ENCODE data around the gene MSRB3.

Gene MSRB3

DNA sequence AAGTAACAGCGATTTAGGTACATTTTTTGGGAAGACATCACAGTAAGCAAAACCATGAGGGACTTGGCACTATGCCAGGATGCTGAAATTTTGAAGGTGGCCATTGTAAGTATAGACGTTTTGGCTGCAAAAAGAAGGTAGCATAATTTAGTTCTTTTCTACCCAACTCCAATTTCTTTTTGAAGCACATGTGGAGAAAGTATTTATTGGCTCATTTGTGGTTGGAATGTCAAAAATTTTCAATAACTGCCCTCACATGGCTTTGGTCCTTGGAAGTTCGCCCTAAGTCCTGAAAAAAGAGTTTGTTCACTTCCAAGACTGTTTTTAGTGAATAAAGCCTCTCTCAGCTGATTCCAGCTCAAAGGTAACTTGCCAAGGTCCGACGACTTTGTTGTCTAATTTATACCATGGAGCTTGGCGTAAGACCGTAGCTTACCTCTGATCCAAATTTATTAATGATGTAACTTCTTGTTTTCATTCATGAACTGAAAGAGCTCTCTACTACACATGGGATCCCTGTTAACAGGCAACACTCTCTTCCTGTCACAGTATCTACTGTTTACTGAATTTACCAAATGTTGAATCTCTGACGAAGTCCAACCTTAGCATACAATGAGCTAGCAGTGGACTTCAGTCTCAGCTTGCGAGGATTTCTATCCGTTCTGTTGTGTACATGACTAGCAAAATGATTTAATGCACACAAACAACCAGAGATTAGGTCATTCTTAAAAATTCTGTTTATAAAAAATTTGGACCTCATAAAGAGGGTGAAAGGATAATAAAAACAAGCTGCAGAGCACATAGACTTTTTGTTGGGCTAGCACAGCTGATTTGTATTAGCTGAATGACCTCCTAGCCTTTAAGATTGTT is 49.0 kb downstream of the MSRB3 start:
- DNase-seq = no peak

DNA sequence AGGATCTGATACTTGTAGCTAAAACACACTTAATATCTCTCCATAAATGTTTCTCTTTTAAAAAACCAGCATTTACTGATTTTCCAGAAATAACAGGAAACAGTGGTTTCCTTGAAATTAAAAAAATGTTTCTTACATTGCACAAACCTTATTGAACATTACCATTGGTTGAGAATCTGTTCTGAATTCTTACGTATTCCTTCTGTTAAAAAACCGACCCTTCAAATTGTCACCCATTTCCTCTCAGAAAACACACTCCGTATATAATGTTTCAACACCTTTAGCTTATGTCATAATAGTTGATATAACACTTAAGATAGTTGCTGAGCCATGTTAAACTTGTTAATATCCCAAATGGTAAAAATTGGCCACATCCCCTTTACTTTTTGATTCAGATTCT is 51.2 kb downstream of the MSRB3 start:
- no peak for DNase-seq

DNA sequence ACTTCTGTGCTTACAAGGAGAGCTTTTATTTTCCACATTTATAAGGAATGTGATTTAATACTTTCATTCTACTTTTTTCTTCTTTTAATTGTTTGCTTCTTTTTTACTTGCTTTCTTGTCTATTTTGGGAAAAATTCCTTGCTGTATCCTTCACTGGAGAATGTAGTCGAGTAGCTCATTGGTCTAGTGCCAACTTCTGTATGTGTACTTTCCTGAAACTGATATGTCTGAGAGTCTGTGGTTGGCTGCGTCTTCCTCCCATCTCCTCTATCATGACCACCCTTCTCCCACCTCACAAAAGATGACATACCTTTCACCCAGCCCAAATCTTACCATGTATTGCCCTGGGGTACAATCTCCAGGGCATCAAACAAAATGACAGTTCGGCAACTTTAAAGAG is 51.8 kb downstream of the MSRB3 start:
- DNase-seq = no peak

- DNase-seq = no peak
Measured at GRCh38 chr12:65331456-65331855, 53.0 kb downstream of the MSRB3 start.

DNA sequence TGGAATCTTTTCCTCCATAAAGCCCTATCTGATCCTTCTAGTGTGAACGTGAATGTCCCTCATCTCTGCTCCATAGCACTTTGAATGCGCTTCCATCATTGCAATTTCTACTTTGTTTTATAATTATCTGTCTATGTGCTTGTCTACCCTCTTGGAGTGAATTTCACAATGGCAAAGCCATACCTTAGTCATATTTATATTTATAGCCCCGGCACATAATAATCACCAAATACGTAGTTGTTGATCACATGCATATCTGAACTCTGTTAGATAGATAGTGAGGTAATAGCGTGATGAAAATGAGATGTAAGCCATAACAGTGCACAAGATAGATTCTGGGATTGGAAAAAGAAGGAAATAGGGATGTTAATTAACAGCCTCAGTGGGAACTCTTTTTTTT is 55.2 kb downstream of the MSRB3 start:
- DNase-seq = no peak

- no peak for DNase-seq
Measured at GRCh38 chr12:65334521-65334920, 56.0 kb downstream of the MSRB3 start.

DNA sequence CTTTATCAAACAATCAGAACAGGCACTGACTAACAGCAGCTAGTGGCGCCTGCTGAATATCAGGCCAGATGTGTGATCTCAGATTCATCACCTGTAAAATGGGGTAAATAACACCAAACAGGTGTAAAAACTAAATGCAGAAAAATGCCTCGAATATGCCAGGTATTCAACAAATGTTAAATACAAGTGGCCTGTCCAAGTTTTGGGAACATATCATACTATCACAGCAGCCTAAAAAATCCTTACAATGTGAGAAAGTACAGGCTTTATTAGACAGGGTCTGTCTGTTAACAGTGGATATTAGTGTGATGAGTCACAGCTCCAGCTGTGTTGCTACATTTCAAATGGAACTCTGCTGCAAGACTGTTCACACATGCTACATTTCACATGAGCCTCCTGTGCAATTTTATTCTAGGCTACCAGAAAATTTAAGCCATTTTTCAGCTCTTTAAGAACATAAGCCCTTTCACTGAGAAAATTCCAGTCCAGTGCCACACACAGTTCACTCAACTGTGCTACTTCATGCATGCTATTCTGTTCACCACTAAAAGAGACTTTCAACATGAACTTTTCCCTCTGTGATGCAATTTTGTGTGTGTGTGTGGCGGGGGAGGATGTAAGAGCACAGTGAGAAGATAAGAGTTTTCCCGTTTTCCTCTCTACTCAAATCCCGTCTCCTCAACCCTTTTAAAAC is 56.7 kb downstream of the MSRB3 start:
- no peak for DNase-seq

- no peak for DNase-seq
Measured at GRCh38 chr12:65335981-65336380, 57.5 kb downstream of the MSRB3 start.

GRCh38 chr12:65339161-65339560 is 60.7 kb downstream of the MSRB3 start:
- DNase-seq = no peak

DNA sequence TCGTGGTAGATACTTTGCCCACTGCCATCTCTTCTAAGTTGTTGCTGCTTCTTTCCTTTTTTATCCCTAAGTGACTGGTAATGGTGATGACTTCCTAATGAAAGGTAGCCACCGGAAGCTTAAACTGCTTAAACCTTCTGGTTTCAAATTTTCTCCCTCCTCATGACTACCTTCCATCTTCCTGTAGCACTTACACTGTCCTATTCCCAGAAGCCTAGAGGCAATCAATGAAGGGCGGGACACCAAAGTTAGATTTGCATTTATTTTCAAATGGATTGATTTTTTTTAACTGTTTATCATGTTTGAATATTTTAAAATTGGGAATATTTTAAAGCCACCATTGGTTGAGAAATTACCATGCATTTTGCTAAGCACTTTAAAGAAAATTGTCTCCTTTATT is 64.7 kb downstream of the MSRB3 start:
- no peak for DNase-seq

GRCh38 chr12:65343801-65344200 is 65.3 kb downstream of the MSRB3 start:
- DNase-seq = no peak

DNA sequence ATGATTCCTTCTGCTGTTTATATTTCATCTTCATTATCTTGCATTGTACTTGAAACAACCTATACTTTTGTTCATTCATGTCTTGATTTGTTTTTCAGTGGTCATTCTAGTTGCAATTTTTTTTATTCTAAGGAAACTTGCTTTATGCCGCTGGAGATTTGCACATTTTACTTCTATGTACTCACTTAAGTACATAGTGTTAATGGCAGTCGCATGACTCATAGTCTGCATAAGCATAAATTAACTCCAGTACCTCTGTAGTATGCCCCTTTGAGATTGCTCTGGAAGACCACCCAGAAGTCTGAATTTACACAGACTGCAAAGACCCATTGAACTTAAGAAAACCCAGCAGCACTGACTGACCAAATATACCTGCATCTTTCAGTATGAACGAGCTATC is 77.0 kb downstream of the MSRB3 start:
- no peak for DNase-seq

- no peak for DNase-seq
Measured at GRCh38 chr12:65362234-65363031, 84.0 kb downstream of the MSRB3 start.

DNA sequence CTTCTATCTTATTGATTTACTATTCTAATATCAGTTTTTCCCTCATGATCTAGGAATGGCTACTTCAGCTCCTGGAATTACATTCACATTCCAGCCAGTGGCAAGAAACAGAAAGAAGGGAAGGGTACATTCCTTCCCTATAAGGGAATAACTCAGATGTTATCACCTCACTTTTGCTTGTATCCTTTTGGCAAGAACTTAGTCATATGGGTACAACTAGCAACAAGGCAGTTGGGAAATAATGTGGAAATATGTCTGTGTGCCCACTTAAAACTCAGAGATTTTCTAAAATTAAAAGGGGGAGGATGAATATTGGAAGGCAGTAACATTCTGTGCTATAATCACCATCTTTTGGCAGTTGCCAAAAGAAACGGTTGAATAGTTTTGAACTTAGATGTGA is 85.6 kb downstream of the MSRB3 start:
- DNase-seq = no peak

- DNase-seq = no peak
Measured at GRCh38 chr12:65367396-65367795, 88.9 kb downstream of the MSRB3 start.

DNA sequence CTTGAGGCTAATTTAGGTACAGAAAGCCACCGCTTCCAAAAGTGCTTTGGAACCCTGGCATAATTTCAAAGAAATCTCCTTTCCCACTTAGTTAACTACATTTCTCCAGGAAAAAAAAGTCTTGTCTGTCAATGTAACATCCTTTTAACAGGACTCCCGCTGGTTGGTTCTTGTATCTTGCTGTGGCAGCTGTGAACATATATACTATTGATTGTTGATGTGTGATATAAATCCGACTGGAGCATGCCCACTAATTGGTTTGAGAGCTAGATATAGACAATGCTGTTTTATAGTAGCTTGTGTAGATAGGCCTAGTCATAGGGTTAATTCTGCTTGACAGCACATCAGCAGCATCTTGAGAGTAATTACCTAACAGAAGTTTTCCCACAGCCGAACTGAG is 89.6 kb downstream of the MSRB3 start:
- no peak for DNase-seq

DNA sequence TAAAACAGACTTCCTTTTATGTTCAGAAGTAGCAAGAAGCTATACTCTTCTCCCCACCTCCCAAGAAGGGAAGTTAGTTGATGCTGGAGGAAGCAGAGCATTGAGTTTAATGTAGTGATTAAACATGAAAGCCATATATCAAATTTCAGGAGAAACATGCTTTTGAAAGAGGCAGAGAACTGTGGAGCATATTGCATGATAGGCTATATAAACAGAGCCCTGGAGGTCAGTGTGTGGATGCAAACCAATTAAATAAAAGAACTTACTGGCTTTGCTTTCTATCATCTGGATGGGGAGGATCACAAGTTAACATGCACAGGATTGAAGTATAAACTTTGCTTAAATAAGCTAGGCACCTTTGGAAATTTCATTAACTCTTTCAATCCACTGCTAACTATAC is 94.1 kb downstream of the MSRB3 start:
- no peak for DNase-seq

DNA sequence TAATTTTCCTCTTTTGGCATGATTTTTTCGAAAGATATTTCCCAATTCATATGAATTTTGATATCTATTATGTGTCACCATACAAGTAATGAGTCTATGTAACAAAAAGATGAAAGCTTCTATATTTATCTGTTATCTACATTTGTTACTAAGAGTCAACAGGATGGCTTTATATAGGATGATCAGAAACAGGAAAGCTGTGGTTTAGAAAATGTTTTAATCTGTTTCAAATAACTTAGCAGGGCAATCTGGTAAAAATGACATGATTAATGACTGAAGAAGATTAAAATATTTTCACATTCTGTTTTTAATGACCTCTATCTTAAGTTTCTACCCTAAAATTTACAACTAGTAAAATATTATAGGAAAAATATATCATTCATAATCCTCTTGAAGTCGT is 105.8 kb downstream of the MSRB3 start:
- no peak for DNase-seq

DNA sequence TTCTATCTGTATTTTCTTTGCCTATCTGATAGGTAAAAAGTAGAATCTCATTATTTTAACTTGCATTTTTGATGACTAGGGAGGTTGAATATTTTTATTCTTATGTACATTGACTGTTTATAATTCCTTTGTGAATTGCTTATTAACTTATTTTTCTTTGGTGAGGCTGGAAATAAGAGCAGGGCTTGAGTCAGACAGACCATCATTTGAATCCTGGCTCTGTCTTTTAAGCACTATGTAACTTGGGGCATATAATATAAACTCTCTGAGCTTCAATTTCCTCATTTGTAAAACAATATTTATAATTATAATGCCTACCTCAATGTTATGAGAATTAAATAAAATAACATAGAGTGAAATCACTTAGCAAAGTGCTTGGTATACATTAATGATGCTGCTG is 108.9 kb downstream of the MSRB3 start:
- no peak for DNase-seq

DNA sequence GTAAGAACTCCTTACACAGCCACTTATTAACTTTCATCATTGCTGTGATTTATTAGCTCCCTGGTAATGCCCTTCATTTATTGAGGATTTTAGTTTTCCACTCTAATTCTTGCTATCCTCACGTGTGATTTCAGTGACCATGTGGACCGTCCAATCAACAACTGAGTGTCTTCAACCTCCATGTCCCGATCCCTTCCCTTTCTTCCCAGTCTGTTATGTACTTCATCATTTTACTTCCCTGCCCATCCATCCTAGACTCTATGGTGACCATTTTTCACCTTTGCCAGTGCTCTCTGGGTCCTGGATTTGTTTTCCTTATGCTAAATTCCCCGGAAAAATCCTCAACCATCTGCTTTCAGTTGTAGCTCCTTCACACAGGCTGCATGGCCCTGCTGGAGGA is 111.0 kb downstream of the MSRB3 start:
- no peak for DNase-seq

GRCh38 chr12:65391711-65392110 is 113.2 kb downstream of the MSRB3 start:
- no peak for DNase-seq

- no peak for DNase-seq
Measured at GRCh38 chr12:65392491-65392890, 114.0 kb downstream of the MSRB3 start.

- no peak for DNase-seq
Measured at GRCh38 chr12:65403188-65403587, 124.7 kb downstream of the MSRB3 start.

Measured in stimulated activated CD4-positive, alpha-beta T cell treated with anti-CD3 and anti-CD28 coated beads, Interleukin-4, amount 100 ng/mL, for 24 hours (primary cell).